AG08396 (cell line): Measurements from ENCODE around the gene NKX1-2.
"Not testable (repeated sequence)": the region's sequence is repeated elsewhere in the genome, so short reads cannot be mapped to it uniquely, and the experiment has no call there.

ENCODE experiments used
- DNase-seq: peaks from one replicate; pipeline ENCODE4 v3.0.0; 2012; ENCODE audit warnings: low spot score, mixed read lengths

Gene NKX1-2

DNA sequence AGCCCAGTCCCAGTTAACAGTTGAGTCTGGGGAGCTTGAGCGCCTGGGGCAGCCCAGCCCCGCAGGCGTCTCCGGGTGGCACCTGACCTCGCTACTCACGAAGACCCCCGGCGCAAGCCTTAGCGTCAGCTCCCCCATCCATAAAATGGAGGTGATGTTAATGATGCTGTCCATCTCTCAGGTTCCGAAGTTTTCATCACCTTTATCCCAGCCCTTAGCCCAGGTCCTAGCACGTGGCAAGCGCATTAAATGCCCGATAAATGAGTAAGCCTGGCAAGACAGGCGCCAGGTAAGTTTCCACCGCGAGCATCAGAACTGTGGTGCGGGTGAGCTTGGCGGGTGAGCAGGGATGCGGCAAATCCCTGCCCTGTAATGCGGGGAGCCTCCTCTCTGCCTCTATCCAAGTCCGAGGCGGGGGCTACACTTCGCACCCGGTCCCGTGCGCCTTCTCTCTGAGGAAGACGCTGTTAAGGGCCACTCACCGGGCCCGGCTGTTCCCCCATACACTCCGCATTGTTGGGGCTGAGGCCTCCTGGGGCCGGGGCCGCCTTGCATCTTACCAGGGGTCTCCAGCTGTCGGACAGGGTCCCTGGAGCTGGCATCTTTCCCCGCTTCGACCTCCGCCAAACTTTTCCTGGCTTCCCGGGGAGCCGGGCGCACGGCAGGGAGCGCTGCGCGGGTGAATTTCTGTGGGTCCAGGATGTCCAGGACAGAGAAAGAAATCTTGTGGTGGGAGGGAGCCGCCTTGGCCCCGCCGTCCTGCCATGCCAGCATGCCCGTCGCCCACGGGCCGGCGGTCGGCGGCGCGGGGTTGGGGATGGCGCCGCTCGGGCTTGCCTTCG, 444 bp downstream of the NKX1-2 start:
- DNase-seq: no peak

- DNase-seq: no peak
These were observed 1.1 kb downstream of the NKX1-2 start for GRCh38 chr10:124448696-124449169.

DNA sequence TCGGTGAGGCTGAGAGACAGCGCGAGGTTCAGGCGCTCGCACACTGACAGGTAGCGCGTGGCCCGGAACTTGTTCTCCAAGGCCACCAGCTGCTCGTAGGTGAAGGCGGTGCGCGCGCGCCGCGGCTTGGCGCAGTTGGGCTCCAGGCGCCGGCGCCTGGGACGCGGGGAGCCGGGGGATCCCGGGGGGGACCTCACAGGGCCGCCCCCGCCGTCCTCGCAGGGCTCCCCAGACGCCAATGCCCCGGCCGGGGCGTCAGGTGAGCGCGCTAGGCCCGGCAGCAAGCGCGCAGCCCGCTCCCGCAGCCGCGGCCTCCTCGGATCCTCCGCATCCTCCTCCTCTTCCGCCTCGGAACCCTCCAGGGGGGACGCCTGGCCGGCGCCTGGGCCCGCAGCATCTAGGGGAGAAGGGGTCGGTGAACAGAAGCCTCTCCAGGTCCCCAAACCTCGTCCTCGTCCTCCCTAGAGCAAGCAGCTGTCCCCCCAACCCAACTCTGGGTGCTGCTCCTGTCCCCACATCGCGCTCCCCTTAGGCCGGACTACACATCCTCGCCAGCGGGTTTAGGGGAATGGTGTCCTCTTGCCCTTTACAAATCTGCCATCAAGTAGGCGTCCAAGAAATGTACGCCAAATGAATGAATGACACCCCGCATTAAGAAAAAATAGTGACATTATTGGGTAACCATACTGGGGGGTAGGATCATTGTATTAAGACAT, 1.9 kb downstream of the NKX1-2 start:
- DNase-seq: no peak

DNA sequence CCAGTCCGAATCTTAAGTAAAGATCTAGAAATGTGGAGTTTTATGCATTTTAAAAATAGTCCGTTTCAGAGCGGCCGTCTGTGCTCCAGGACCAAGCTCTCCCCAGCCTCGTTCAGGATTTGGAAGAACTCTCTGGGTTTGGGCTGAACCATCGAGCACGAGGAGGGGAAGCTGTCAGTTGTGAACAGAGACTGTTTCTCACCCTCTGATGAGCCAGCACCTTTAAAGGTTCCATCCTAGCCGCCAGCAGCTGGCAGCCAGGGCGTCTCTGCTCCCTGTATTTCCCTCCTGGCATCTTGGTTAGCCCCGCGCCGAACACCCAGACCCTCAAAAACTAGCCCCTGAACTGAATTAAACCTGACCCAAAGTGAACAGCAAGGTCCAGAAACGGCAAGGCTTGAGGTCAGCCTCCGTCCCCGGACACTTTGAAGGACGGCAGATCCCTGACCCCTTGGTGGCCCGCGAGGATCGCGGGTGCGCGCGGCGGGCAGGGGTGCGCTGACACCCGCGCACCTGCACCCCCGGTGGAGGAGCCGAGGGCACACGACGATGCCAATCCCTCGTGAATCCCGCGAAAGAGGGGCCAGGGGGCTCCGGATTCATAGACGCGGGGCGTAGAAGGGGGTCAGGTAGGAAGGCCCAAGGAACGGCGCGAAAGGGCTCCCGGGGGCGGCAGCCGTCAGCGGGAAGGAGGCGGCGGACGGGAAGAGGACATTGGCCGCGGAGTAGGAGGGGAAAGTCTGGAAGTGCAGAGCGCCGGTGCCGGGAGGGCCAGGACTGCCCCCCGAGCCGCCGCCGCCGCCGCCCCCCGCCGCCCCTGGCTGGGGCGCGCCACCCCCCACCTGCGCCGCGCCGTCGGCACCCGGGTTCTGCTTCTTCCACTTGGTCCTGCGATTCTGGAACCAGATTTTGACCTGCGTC, 2.7 kb downstream of the NKX1-2 start:
- no peak for DNase-seq

DNA sequence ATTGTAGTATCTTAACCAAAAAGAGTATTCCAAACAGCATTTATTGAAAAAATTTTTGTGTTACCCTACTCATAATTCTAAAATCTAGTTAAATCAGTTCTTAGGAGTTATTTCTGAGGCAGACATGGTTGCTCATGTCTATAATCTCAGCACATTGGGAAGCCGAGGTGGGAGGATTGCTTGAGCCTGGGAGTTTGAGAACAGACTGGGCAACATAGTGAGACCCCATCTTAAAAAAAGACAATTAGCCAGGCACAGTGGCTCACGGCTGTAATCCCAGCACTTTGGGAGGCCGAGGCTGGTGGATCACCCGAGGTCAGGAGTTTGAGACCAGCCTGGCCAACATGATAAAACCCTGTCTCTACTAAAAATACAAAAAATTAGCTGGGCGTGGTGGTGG, 8.1 kb downstream of the NKX1-2 start:
- DNase-seq: not testable (repeated sequence)

- no peak for DNase-seq
These were observed 13.6 kb downstream of the NKX1-2 start for GRCh38 chr10:124436191-124436638.

GRCh38 chr10:124435683-124436082, 14.2 kb downstream of the NKX1-2 start:
- DNase-seq: not testable (repeated sequence)

DNA sequence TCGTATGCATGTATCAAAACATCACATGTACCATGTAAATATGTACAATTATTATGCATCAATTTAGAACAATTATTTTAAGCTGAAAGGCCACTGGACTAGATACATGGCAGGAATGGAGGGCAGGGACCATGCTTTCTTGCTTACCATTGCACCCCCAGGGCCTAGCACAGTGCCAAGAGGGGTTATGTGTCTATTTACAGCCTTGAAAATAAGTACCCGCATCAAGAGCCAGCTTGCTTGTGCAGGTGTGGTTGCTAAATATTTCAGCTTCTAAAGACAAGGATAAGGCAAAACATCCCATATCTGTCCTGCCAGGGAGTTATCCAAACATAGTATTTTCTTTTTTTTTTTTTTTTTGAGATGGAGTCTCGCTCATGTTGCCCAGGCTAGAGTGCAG, 16.4 kb downstream of the NKX1-2 start:
- DNase-seq: no peak

GRCh38 chr10:124430077-124430476, 19.8 kb downstream of the NKX1-2 start:
- no peak for DNase-seq

GRCh38 chr10:124429576-124429975, 20.3 kb downstream of the NKX1-2 start:
- DNase-seq: no peak

- DNase-seq: no peak
These were observed 21.5 kb downstream of the NKX1-2 start for GRCh38 chr10:124428207-124428777.

GRCh38 chr10:124425227-124425962, 24.4 kb downstream of the NKX1-2 start:
- DNase-seq: no peak

DNA sequence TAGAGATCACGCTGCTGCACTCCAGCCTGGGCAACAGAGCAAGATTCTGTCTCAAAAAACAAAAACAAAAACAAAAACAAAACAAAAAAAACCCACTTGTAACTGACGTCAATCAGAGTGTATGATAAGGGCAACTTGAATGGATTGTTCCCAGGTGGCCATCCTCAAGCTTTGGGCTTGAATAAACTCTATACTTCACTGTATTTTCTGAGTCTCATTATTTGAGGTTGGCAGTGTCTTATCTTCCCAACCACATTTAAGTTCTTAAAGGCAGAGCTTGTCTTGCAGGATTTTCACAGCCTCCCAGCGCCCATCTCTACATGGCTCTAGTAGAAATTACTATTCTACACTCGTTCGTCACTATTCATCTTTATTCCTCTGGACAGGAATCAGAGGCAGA, 26.0 kb downstream of the NKX1-2 start:
- no peak for DNase-seq

DNA sequence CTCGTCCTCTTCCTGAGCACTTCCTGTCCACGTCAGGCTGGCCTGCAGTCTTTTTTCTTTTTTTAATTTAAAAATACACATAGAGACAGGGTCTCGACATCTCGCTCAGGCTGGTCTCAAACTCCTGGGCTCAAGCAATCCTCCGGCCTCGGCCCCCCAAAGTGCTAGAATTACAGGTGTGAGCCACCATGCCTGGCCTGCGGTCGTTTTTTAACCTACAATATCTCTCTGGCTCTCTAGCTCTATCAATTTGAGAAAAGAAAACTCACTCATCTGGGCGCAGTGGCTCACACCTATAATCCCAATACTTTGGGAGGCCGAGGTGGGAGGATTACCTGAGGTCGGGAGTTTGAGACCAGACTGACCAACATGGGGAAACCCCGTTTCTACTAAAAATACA, 27.1 kb downstream of the NKX1-2 start:
- no peak for DNase-seq

DNA sequence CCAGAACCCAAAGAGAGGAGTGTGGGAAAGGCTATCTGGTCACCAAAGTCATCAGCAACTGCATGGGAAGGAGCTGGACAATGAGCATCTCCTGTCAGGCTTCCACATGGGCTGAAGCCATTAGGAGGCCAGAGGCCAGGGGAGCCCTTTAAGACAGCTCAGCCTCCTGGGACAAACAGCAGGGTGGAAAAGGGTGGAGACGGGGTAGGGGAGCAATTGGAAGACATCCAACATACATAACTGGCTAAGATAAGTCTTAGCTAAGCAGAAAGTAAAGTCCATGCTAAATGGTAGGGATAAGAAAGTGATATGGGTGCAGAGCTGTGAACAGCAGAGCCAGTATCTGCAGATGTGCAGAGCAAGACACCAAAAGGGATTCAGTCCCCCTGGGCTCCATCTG, 29.6 kb downstream of the NKX1-2 start:
- no peak for DNase-seq

DNA sequence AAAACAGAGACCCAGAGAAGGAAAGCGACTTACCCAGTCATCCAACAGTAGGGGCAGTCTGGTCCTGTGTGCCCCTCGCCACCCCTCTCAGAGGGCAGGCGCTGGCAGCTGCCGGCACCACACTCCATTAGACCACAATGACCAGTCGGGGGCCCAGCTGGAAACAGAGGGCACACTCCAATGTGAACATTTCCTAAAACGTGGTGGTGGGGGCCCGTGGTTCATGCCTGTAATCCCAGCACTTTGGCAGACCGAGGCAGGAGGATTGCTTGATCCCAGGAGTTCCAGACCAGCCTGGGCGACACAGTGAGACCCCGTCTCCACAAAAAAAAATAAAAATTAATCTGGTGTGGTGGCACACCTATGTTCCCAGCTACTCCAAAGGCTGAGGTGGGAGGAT, 30.2 kb downstream of the NKX1-2 start:
- DNase-seq: no peak

DNA sequence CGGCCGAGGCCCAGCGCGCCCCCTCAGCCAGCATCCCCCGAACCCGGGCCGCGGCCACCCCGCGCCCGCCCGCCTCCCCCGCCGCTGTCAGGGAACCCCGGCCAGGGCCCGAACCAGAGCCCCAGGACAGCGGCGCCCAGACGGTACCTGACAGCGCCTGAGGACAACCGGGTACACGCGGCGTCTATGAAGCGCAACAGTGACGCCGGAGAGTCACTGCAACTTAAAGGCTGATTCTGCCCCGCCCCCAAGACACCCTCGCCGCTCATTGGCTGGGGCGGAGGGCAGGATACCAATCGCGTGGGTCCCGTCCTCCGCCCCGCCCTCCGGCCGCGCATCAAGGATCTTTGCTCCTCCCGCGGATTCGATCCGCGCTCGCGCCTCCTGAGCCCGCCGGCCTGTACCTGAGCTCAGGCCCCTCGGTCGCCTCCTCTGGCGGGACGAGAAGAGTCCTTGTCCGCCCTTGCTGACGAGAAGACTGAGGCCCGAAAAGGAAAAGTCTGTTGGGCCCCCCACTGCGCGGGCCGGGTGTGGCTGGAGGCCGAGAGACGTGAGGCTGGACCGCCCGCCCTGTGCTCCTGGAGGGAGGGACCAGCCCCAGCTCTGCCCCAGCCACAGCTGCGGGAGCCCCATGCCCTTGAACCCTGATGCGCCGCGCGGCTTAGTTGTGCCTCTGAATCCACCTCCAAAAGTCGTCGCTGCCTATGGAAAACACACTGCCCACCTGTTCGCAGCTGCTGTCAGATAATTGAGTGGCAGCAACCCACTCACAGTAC, 30.9 kb downstream of the NKX1-2 start, which contains the start of gene OAT:
Gene OAT (minus strand): TSS at position 198 of the 776 bp plus-strand sequence. CDS start 6,752 bp downstream, outside the sequence.
- peak; percentile 99 for DNase-seq

DNA sequence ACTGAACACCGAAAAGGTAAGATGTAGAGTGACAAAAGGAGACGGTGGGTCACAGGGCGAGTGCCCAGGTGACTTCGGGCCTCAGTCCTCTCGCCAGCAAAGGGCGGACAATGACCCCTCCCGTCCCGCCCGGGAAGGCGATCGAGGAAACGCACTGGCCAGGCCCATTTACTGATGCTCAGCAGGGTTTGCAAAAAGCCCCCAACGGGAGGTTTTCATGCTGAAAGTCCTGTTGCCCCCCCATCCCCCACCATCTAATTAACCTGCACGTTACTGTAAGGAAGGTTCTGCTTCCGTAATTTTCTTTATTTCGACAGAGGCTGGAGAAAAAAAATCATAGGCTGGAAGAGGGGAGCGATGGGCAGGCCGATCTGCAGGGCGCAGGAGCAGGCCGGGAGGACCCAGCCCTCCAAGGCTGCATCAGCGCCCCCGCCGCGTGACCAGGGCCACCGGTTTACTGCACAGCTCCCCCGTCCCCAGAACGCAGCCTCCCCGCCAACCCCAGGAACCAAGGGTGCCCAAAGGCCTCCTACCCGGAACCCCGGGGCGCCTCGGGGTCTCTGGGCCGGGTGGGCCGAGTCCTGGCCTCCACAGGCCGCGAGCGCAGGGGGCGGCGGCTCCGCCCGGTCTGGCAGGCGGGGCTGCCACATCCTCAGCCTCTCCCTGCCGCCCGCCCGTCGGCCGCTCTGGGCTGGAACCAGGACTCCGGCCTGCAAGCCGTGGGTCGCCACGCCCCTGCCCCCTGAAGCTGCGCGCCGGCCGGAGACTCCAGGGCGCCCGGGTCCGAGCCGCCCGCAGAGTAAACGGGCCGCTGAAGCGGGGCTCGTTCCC, 31.7 kb downstream of the NKX1-2 start:
- peak; percentile 83 for DNase-seq

DNA sequence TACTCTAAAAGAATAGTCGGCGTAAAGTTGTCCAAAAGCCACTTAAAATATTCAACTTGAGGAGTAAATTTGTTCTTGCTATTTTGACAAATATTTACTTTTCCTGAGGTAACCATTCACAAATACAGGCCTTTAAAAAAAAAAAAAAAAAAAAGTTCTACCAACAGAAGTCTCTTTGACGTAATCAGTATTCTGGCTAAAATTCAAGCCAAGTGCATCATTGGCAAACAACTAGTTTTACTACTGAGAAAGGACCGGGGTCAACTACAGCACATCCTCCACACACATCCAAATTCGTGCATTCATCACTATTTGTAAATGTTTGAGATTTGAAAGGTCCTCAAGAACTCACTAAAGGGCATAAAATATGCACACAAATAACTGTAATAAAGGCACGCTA, 33.1 kb downstream of the NKX1-2 start:
- peak; percentile 48 for DNase-seq
